Activated naive CD8-positive, alpha-beta T cell treated with anti-CD3 and anti-CD28 coated beads, Interleukin-2, amount 50 U/mL, for 16 hours (primary cell): Measurements from ENCODE around the gene ERBB2.

ENCODE experiments used
- DNase-seq: peaks from one replicate; pipeline ENCODE4 v3.0.0-alpha.2; 2020; ENCODE audit warnings: low read depth, low spot score

ERBB2 gene

DNA sequence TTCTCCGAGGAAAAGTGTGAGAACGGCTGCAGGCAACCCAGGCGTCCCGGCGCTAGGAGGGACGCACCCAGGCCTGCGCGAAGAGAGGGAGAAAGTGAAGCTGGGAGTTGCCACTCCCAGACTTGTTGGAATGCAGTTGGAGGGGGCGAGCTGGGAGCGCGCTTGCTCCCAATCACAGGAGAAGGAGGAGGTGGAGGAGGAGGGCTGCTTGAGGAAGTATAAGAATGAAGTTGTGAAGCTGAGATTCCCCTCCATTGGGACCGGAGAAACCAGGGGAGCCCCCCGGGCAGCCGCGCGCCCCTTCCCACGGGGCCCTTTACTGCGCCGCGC, at the start of gene ERBB2:
Gene ERBB2, plus strand, starts transcription at position 247 of the 330 bp plus-strand sequence. CDS start 175 bp downstream, outside the sequence.
- DNase-seq: no peak

DNA sequence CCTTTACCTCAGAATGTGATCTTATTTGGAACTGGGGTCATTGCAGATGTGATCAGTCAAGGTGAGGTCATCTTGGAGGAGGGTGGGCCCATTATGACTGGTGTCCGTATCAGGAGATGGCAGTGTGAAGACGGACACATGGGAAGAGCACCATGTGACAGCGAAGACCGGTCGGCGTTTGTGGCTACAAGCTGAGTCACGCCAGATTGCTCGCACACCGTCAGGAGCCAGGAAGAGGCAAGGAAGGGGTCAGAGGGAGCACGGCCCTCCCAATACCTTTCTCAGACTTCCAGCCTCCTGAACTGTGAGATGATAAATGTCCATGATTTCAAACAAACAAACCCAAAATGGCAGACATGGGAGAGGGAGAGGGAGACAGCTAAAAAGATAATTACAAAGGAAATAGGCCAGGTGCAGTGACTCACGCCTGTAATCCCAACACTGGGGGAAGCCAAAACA, 49.7 kb upstream of the ERBB2 start:
- no peak for DNase-seq

GRCh38 chr17:39651923-39652586, 47.8 kb upstream of the ERBB2 start:
- no peak for DNase-seq

DNA sequence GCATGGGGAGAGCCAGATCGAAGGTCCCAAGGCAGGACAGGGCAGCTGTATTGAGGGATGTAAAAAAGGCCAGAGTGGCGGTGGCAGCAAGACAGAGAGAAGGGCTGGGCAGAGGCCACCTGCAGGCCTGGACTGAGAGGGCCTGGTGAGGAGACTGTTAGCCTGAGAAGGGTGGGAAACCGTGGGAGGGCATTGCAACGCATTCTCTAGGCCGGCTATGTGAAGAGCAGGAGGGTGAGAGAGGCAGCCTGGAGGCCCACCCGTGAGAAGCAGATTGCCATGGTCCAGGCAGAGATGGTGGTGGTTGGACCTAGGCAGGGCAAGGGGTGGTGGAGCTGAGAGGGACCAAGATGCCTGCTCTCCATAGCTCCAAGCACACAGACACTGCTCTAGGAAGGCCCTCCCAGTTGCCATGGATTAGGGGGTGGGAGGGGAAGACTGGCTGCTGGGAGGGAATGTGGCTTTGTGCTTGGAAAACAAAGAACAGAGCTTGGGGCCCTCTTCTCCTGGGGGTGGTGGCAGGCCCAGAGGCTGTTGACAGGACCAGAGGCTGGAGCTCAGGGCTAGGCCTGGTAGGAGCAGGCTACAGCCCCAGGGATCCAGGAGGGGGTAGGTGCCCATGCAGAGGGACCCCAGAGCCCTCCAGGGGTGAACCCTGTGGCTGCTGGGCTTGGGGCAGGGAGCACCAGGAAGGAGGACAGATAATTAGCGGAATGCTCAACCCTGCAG, 47.1 kb upstream of the ERBB2 start:
- no peak for DNase-seq

DNA sequence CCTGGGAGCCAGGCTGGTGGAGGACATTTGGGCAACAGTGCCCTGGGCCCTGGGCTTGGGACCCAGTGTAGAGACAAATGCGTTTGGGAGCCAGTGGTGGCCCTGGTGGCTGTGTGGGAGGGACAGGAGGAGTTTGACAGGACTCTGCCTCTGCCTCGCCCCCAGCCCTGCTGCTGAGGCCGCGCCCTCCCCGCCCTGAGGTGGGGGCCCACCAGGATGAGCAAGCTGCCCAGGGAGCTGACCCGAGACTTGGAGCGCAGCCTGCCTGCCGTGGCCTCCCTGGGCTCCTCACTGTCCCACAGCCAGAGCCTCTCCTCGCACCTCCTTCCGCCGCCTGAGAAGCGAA, 46.6 kb upstream of the ERBB2 start:
- DNase-seq: no peak

DNA sequence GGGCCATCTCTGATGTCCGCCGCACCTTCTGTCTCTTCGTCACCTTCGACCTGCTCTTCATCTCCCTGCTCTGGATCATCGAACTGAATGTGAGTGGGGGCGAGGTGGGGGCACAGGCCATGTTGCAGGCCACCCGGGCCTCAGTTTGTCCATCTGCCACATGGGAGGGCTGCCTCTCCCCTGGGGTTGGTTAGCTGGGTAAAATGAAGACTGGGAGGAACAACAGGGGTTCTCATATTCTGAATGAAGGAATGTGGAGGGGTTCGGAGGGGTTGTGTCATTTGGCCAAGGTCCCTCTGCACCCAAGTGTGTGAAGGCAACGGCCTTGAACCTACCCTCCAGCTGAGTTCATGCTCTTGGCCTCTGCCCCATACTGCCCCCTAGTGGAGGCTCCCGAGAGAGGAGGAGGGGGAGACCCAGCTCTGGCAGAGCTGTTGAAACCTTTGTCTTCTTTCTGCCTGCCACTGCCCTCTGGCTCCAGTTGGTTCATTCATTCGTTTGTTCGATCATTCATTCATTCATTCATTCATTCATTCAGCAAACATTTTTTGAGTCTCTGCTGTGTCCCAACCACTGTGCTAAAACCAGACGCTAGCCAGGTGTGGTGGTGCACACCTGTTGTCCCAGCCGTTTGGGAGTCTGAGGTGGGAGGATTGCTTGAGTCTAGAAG, 46.1 kb upstream of the ERBB2 start:
- DNase-seq: peak; percentile 48

DNA sequence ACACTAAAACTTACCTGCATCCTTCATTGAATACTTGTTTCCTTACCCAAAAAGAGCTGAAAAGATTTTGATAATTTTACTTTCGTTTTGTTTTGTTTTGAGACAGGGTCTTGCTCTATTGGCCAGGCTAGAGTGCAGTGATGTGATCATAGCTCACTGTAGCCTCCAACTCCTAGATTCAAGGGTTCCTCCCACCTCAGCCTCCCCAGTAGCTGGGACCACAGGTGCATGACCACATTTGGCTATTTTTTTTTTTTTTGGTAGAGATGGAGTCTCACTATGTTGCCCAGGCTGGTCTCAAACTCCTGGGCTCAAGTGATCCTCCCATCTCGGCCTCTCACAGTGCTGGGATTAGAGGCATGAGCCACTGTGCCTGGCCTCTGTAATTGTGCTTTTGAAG, 44.8 kb upstream of the ERBB2 start:
- DNase-seq: no peak

DNA sequence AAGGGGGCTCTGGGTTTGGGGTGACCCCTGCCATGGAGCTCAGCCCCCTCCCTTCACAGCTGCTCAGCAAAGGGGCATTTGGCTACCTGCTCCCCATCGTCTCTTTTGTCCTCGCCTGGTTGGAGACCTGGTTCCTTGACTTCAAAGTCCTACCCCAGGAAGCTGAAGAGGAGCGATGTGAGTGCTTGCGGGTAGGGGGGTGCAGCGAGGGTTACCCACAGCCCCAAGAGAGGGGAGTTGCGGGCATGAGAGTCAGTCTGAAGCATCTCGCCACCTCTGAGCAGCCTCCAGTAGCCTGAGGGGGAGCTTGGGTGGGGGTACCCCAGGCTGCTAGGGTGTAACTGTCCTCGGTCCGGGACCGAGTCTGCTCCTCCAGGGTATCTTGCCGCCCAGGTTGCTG, 41.5 kb upstream of the ERBB2 start:
- no peak for DNase-seq

DNA sequence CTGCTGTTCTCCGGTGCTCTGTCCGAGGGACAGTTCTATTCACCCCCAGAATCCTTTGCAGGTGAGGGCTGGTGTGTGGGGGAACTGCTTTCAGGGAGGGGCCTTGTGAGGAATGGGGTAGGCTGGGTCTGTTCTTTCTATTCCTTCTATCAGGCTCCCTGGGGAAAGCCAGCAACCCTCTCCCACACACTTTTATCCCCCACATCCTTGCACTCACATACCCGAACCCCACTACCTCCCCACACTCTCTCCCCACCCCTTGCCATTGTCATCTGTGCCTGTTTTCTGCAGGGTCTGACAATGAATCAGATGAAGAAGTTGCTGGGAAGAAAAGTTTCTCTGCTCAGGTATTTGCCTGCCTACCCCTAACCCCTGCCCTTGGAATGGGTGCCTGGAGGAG, 41.1 kb upstream of the ERBB2 start:
- no peak for DNase-seq

GRCh38 chr17:39659279-39660010, 40.4 kb upstream of the ERBB2 start:
- no peak for DNase-seq

GRCh38 chr17:39660011-39660360, 39.9 kb upstream of the ERBB2 start:
- DNase-seq: no peak

- DNase-seq: no peak
These were observed 39.2 kb upstream of the ERBB2 start for GRCh38 chr17:39660397-39661385.

DNA sequence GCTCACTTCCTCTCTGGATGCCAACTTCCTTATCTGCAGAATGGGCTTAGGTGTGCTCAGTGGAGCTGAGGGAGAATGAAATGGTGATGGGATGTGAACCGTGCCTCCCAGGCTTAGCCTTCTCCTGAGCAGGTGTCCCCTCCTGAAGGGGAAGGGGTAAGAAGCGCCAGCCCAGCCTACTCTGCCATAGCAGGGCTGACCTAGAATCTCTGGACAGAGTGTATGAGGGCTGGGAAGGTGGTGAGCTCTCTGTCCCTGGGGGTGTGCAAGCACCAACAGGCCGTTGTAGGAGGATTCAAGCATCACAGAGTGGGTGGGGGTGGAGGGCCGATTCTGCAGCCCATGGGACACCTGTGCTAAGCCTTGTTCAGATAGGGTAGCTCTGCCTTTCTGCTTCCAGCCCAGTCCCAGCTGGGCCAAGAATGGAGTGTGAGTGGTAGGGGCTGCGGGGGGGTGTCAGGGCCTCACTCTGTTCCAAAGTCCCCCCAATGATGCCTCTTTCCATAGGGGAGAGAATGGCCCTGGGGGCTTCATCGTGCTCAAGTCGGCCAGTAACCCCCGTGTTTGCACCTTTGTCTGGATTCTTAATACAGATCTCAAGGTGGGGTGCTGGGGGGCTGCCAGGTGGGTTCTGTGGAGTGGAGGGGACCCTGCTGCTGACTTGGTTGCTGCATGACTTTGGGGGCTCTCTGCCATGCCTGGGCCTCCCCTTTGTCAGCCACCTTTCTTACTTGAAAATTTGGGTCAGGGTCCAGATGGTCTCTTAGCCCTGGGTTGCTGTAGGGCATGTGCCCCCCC, 37.9 kb upstream of the ERBB2 start:
- no peak for DNase-seq

DNA sequence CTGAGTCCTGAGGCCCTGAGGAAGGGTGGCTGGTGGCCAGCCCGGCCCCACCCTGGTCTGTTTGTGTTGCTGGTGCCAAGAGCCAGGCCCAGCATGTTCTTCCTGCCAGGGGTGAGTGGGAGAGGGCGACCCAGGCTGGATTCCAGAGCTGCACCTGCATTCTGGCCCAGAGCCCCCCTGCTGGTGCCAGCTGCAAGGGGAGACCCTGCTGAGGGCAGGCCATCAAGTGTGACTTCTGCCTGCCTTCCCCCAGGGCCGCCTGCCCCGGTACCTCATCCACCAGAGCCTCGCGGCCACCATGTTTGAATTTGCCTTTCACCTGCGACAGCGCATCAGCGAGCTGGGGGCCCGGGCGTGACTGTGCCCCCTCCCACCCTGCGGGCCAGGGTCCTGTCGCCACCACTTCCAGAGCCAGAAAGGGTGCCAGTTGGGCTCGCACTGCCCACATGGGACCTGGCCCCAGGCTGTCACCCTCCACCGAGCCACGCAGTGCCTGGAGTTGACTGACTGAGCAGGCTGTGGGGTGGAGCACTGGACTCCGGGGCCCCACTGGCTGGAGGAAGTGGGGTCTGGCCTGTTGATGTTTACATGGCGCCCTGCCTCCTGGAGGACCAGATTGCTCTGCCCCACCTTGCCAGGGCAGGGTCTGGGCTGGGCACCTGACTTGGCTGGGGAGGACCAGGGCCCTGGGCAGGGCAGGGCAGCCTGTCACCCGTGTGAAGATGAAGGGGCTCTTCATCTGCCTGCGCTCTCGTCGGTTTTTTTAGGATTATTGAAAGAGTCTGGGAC, 37.1 kb upstream of the ERBB2 start:
- no peak for DNase-seq

DNA sequence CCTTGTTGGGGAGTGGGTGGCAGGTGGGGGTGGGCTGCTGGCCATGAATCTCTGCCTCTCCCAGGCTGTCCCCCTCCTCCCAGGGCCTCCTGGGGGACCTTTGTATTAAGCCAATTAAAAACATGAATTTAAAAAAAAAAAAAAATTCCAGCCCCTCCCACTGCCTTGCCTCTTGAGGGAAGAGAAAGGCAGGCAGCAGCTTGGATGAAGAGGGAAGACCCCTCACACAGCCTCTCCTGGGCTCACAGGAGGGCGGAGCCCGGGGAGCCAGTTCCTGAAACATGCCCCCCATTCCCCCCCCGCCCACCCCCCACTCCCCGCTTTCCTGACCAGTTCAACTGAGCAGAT, 36.5 kb upstream of the ERBB2 start:
- no peak for DNase-seq

DNA sequence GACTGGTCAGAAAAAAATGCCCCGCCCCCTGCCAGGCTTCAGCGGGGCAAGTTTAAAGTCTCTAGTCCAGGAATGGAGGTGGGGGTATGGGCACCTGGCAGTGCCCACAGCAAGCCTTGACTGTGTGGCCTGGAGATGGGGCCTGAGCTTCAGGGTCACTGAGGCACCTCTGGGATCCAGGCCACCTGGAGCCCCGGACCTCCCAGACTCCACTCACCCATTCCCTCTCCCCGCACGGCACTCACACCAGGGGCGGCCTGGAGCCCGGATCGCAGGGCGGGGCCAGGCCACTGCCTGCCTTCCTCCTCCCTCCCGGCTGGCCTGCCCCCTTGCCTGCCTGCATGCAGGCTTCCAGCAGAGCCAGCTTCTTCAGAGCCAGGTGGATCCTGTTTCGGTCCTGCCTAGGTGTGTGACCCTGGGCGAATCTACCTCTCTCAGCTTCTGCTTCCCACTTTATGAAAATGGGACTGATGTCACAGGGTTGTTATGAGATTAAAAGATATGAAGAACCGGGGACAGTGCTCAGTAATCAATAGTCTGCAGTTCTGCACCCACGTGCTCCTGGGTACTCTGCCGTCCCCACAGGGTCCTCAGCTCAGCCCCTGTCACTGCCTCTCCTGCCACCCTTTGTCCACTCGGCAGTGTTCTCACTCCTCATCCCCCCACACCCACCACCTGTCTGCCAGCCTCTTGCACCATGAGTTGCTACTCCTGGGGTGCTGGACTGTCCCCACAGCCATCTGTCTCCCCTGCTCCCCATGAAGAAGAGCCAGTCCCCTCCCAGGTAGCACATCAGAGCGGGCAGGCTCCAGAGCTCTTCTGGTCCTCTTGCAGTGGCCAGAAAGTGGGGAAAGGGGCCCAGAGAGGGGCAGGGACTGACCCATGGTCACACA, 35.9 kb upstream of the ERBB2 start:
- DNase-seq: no peak

GRCh38 chr17:39664581-39665561, 35.0 kb upstream of the ERBB2 start, which contains the start of gene TCAP:
Gene TCAP (plus strand): TSS chr17:39665349. CDS start chr17:39665360, 11 bp downstream.
- DNase-seq: no peak
